Bone marrow (tissue), 2 donors: ENCODE data around the gene CD3E.

Experiments used
- DNase-seq, 2 donors: peaks; one replicate each; lab custom pipeline; 2025; lab: John Stamatoyannopoulos, UW

The CD3E gene

GRCh38 chr11:118304568-118305248 lies at the start of gene CD3E:
CD3E (plus strand) TSS chr11:118304730; CDS start chr11:118304953, 223 bp downstream.
- DNase-seq: no peak

GRCh38 chr11:118258410-118258809 lies 46.1 kb upstream of the CD3E start:
- DNase-seq: no peak

GRCh38 chr11:118259138-118259537 lies 45.4 kb upstream of the CD3E start:
- no peak for DNase-seq

DNA sequence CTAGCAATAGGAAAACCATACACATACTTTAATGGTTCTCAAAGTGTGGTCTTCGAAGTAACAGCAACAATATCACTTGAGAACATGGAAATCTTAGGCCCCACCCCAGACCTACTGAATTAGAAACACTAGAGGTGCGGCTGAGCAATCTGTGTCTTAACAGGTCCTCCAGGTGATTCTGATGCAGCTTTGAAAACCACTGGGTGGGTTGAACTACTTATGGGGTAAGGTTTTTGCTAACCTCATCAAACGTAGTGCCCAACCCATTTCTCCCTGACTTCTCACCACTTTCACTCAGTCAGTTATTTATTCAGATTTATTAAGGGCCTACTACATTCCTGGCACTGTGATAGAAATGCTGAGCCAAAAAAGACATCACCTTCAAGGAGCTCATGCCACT lies 44.2 kb upstream of the CD3E start:
- DNase-seq: no peak

- DNase-seq: no peak
Measured at GRCh38 chr11:118263112-118263511, 41.4 kb upstream of the CD3E start.

- no peak for DNase-seq
Measured at GRCh38 chr11:118263695-118264568, 40.6 kb upstream of the CD3E start, which contains the start of gene MPZL2. MPZL2 (minus strand) TSS chr11:118264297; CDS start chr11:118264153, 144 bp downstream.

DNA sequence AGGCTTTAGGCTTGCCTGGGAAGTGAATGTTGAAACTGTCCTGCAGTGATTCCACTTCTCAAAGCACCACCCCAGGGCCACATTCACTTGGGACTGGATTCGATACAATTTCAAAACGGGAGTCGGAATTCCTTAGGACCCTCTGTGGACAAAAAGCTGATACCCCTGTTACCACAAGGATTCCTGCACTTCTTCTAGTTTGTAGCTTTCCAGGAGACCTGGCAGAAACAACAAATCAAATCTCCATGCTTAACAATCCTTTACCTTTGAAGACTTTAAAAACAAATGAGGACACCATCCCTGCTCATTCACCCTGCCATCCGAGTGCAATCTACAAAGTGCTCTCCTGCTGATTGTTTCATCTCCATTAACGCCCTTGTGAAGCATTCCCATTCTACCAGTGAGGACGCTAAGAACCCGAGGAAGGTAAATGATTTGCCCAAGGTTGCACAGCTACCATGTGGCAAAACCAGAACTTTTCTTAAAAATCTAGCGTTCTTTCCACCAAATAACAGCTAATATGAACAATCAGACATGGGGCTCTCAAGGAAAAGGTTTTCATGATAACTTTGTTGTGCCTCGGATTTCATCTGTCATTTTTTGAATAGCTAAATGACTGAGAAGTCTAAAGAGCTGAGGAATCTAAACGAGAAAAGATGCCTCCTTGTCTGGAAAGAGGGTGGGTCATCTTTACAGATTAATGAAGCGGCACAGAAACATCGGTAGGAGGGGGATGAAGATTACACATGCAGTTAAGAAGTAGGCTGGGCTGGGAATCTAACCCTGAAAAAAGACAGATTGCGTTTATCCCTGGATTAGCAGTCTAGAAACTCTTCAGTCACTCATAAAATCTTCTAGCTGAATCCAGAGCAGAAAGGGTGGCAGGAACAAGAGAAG lies 39.7 kb upstream of the CD3E start:
- no peak for DNase-seq

- DNase-seq: no peak
Measured at GRCh38 chr11:118265954-118266353, 38.6 kb upstream of the CD3E start.

DNA sequence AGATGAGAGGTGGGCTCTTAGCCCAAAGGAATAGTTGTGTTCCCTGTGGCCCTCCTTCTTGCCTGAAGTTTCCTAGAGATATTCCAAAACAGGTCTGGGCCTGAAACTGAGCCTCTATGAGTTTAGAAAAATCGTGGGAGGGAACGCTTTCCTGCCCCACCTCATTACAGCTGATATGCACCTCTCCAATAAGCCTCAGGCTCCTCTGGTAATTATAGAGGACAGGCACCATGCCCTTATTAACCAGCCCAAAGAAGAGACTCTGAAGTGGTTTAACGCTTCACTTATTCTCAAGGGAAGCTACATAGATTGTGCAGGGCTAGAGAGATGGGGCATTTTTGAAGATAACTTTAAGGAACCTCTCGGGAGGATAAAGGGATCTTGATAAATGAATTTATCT lies 37.0 kb upstream of the CD3E start:
- no peak for DNase-seq

- DNase-seq: no peak
Measured at GRCh38 chr11:118272001-118272400, 32.5 kb upstream of the CD3E start.

DNA sequence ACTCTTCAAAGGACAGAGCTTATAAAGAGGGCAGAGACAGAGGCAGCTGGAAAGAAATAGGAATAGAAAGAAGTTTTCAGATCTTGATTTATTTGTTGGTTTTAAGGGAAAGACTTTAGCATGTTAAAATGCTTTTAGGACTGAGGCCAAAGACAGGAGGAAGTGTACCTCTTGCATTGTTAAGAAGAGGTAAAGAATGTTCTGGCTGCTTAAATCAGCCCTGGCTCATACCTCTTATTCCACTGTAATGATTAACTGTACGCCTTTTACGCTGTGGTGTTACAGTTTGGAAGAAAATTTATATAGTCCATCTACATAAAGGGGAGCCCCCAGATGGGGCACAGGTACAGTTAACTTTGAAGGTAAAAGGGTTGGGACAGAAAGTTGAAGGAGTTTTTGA lies 30.3 kb upstream of the CD3E start:
- no peak for DNase-seq

DNA sequence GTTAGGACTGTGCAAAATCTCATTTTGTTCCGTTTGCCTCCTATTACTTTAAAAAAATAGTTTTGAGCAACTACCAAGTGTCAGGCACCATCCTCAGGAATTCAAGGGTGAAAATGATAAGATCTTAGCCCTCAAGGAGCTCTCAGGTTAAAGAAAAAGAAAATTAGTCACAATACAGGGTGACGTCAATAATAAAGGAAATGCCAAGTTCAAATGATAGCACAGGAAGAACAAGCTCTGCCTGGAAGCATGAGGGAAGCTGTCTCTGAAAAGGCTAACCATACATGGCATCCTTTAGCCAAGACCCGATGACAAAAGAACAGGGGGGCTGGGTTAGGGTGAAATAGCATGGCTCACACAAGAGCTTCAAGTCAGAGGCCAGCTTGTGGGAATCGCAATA lies 29.4 kb upstream of the CD3E start:
- DNase-seq: no peak

- no peak for DNase-seq
Measured at GRCh38 chr11:118276422-118276821, 28.1 kb upstream of the CD3E start.

GRCh38 chr11:118277312-118277711 lies 27.2 kb upstream of the CD3E start:
- no peak for DNase-seq

DNA sequence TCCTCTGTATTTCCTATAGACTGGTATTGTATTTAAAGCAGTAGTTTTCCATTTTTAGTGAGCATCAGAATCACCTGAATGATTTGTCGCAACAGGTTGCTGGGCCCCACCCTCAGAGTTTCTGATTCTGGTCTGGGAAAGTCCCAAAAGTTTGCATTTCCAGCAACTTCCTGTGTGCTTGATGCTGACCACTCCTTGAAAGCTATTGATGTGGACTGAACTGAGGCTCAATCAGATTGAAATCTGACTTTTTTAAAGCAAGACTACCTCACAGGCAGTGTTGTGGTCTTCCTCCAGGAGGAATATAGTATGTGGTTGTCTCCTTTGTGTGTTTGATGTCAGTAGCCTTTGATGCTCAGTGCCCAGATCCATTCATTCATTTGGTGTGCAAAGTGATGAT lies 23.2 kb upstream of the CD3E start:
- no peak for DNase-seq

DNA sequence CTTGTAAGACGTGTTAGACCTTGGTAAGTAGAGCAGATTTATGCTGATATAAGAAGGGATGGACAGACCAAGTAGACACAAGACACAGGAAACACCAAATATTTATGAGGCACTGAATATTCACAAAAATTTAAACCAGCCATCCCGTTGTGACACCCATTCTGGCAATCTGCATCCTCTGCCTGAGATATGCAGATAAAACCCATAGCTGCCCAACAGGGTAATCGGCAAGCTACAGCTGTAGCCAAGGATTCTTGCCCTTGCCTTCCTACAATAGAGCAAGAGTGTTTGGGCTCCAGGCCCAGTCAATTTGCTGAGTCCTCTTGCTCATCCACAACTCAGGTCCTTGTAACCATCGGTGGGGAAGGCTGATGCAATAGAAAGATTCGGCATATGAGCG lies 21.9 kb upstream of the CD3E start:
- no peak for DNase-seq

DNA sequence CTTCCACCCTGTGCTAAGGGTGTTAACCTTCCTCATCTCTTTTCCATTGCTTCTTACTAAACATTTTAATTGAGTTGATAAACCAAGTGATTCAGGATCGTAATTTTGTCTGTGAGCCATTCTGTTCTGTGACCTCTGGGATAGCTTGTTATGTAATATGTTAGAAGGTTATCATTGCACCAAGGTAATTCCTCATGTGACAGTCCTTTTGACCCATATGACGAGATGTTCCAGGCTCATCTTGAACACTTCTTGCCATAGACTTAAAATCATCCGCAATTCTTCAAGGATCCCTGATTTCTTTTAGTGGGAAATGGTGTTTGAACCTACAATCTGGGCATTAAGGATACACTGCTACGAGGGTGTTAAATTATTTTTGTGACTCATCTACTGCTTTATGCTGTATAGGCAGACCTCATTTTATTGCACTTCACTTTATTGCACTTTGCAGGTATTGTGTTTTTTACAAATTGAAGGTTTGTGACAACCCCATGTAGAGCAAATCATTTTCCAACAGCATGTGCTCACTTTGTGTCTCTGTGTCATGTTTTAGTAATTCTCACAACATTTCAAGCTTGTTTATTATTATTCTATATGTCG lies 21.4 kb upstream of the CD3E start:
- no peak for DNase-seq

DNA sequence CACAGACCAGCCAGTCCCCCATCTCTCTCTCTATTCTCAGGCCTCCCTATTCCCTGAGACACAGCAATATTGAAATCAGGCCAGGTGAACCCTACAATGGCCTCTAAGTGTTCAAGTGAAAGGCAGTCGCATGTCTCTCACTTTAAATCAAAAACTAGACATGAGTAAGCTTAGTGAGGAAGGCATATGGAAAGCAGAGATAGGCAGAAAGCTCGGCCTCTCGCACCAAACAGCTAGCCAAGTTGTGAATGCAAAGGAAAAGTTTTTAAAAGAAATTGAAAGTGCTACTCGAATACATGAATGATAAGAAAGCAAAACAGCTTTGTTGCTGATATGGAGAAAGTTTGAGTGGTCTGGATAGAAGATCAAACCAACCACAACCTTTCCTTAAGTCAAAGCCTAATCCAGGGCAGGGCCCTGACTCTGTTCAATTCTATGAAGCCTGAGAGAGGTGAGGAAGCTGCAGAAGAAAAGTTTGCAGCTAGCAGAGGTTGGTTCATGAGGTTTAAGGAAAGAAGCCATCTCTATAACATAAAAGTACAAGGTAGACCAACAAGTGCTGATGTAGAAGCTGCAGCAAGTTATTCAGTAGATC lies 20.7 kb upstream of the CD3E start:
- no peak for DNase-seq

- no peak for DNase-seq
Measured at GRCh38 chr11:118286545-118286944, 18.0 kb upstream of the CD3E start.

DNA sequence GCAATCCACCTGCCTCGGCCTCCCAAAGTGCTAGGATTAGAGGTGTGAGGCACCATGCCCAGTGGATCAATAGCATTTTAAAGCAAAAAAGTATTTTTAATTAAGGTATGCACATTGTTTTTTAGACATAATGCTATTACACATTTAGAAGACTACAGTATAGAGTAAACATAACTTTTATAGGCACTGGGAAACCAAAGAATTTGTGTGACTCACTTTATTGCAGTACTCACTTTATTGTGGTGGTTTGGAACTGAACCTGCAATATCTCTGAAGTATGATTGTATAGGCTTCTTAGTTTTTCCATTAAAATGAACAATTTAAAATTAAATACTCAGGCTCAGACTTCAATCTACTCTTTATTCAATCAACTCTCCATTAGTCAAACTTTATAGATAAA lies 17.5 kb upstream of the CD3E start:
- DNase-seq: no peak

GRCh38 chr11:118289401-118289800 lies 15.1 kb upstream of the CD3E start:
- DNase-seq: no peak
